Activated naive CD4-positive, alpha-beta T cell treated with anti-CD3 and anti-CD28 coated beads for 36 hours (primary cell): ENCODE results near the gene CEPT1. TPM values are rescaled to one million over a fixed set of nuclear protein-coding genes. Genes with fewer than 3 reads are reported as not detected.

Experiments used
- CTCF ChIA-PET: fragments of 350-600 bp; sonication (Branson Sonifier 250); formaldehyde crosslinking; loops from one replicate; lab custom pipeline; 2021; ENCODE audit warnings: antibody characterized with exemption; lab: Charles Lee
- DNase-seq: peaks from one replicate; pipeline ENCODE4 v3.0.0-alpha.2; 2020
- H3K27ac Mint-ChIP-seq: one replicate; pipeline ENCODE4 v1.8.0; 2021; ENCODE audit warnings: mild to moderate bottlenecking, mixed read lengths
- H3K27me3 Mint-ChIP-seq: one replicate; pipeline ENCODE4 v1.8.0; 2021; ENCODE audit warnings: low read depth, mixed read lengths
- H3K36me3 Mint-ChIP-seq: one replicate; pipeline ENCODE4 v1.8.0; 2021; ENCODE audit warnings: low read depth, mixed read lengths
- H3K4me1 Mint-ChIP-seq: one replicate; pipeline ENCODE4 v1.8.0; 2021; ENCODE audit warnings: low read depth, mixed read lengths
- H3K4me3 Mint-ChIP-seq: one replicate; pipeline ENCODE4 v1.8.0; 2021; ENCODE audit warnings: mild to moderate bottlenecking, moderate library complexity, mixed read lengths
- H3K9me3 Mint-ChIP-seq: one replicate; pipeline ENCODE4 v1.8.0; 2021; ENCODE audit warnings: mixed read lengths
- intact Hi-C: fragments of 100-400 bp; cut with micrococcal nuclease; formaldehyde crosslinking; loops from one replicate; pipeline ENCODE4 v1.15.1; 2023
- total RNA-seq, 2 experiments: library from RNA; stranded (reverse); gene quantifications; one replicate each; pipeline ENCODE4 v1.2.3, GENCODE V29; 2021

CEPT1 gene
- total RNA-seq, 2 experiments from 2014 or later, result 29.0 to 30.3 TPM

DNA sequence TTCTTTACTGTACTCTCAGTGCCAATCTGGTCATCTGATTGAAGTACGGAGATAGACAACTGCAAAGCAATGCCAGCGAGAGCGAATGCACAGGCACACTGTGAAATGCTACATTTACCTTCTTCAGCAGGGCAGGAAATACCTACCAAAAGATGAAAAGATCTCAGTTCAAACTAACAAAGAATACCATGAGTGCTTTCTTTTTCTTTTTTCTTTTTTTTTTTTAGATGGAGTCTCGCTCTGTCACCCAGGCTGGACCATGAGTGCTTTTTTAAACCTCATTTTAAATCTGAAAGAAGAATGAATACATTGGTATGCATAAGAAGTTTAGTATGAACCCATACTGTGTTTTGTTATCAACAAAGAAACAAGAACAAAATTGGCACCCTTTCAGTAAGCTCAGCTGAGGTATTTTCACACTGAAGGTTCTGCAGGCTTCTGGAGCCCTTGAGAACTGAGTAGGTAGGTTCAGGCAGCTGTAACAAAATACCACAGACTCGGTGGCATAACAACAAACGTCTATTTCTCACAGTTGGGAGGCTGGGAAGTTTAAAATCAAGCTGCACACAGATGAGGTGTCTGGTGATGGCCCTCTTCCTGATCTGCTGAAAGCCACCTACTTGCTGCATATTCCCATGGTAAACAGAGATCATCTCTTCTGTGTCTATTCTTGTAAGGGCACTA is 85.8 kb downstream of the CEPT1 start:
- Mint-ChIP-seq H3K4me1 (peaks cover 88% of the 10 kb centered on the region), H3K27ac (peak overlapping the region; percentile 76), H3K27me3 (no peaks in the 10 kb centered on the region), H3K4me3 (peak overlapping the region; percentile 64), H3K36me3 (peaks cover 3% of the 10 kb centered on the region), H3K9me3 (no peaks in the 10 kb centered on the region)
- peak; percentile 34 for DNase-seq
- CTCF ChIA-PET, result interaction anchor here (0.7 to 2.1 kb wide), 11 partner anchors 10 to 195 kb away, joined by 3 to 8 read pairs (median 5); no protein-coding TSS in a partner anchor
- intact Hi-C loops, result loop anchor here (1.0 to 10.0 kb wide), 2 partner anchors 543 to 891 kb away; partner anchors contain the start of gene RBM15

- H3K27me3 Mint-ChIP-seq, result no peaks in the 10 kb centered on the region
- no peak within 1 kb of the TSS for H3K4me3 Mint-ChIP-seq
- H3K4me1 Mint-ChIP-seq, result peaks cover 87% of the 10 kb centered on the region
- peaks cover 4% of the 10 kb centered on the region for H3K36me3 Mint-ChIP-seq
- CTCF ChIA-PET, result interaction anchor here (0.8 to 2.1 kb wide), 9 partner anchors 9 to 196 kb away, joined by 3 to 8 read pairs (median 5); no protein-coding TSS in a partner anchor
- peak within 1 kb of the TSS; percentile 82 for H3K27ac Mint-ChIP-seq
- no peaks in the 10 kb centered on the region for H3K9me3 Mint-ChIP-seq
- DNase-seq, result peak; percentile 19
- intact Hi-C loops, result loop anchor here (10.0 kb wide), 1 partner anchor 893 kb away; the partner anchor contains the start of gene RBM15
These were observed 87.4 kb downstream of the CEPT1 start, which contains the start of gene CHI3L2 for GRCh38 chr1:111227434-111227833. TSS of gene CHI3L2 (plus strand) at chr1:111227713. CDS start at chr1:111227730, 17 bp downstream.

- intact Hi-C loops, result loop anchor here (1.0 to 10.0 kb wide), 2 partner anchors 12 to 893 kb away; partner anchors contain the start of gene RBM15
- peaks cover 4% of the 10 kb centered on the region for H3K36me3 Mint-ChIP-seq
- CTCF ChIA-PET, result interaction anchor here (0.6 to 2.1 kb wide), 12 partner anchors 8 to 527 kb away, joined by 3 to 8 read pairs (median 4); no protein-coding TSS in a partner anchor
- H3K9me3 Mint-ChIP-seq, result no peaks in the 10 kb centered on the region
- peak overlapping the region; percentile 82 for H3K27ac Mint-ChIP-seq
- H3K4me3 Mint-ChIP-seq, result no peak overlapping the region
- H3K4me1 Mint-ChIP-seq, result peaks cover 80% of the 10 kb centered on the region
- DNase-seq, result peak; percentile 29
- H3K27me3 Mint-ChIP-seq, result no peaks in the 10 kb centered on the region
These were observed 88.1 kb downstream of the CEPT1 start for GRCh38 chr1:111227851-111228747.

DNA sequence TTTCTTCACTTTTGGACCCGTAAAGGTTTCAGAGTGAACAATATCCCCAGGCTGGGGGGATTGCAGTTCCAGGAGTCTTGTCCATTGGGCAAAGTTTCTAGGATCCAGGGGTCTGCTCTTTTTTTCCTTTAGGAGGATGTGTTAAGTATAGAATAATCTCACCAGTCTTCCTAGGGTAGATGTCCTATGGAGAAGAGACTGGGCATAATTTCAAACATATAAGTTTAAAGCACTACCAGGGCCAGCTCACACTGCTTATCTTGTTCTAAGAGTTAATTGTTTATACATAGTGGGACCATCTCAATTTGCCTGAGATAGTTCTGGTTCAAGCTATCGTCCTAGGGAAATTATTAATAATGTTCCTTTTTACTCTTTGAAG is 88.7 kb downstream of the CEPT1 start:
- no peak overlapping the region for H3K27ac Mint-ChIP-seq
- no peak for DNase-seq
- H3K4me1 Mint-ChIP-seq, result peaks cover 75% of the 10 kb centered on the region
- H3K9me3 Mint-ChIP-seq, result no peaks in the 10 kb centered on the region
- CTCF ChIA-PET, result interaction anchor here (0.6 to 1.6 kb wide), 8 partner anchors 14 to 526 kb away, joined by 3 to 6 read pairs (median 3); no protein-coding TSS in a partner anchor
- intact Hi-C loops, result loop anchor here (1.0 to 10.0 kb wide), 3 partner anchors 12 to 894 kb away; partner anchors contain the start of gene RBM15
- H3K27me3 Mint-ChIP-seq, result no peaks in the 10 kb centered on the region
- H3K4me3 Mint-ChIP-seq, result peak overlapping the region; percentile 49
- H3K36me3 Mint-ChIP-seq, result peaks cover 4% of the 10 kb centered on the region

GRCh38 chr1:111232134-111232533 is 92.1 kb downstream of the CEPT1 start:
- Mint-ChIP-seq H3K27me3 (no peaks in the 10 kb centered on the region), H3K36me3 (peaks cover 4% of the 10 kb centered on the region), H3K9me3 (no peaks in the 10 kb centered on the region), H3K4me3 (no peak overlapping the region), H3K4me1 (peaks cover 52% of the 10 kb centered on the region), H3K27ac (no peak overlapping the region)
- intact Hi-C loops, result no loop called here
- no peak for DNase-seq
- CTCF ChIA-PET, result interaction anchor here (0.6 to 2.7 kb wide), 7 partner anchors 9 to 168 kb away, joined by 3 to 10 read pairs (median 5); no protein-coding TSS in a partner anchor

DNA sequence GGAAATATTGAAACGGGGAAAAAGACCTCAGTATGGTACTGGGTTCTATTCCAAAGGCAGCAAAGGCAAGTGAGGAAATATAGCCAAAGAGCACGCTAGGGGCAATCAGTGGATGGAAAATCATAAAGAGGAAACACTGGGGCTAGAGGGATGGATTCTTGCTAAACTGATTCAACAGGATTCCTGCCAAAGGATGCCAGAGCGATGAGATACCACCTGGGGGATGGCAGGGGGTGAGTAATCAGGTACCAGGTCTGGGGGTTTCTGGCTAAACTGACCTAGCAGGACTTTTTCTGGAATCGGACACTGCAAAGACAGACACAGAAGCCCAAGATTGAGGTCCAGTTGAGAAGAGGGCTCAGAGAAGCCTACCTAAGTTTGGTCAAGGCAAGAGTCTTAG is 94.2 kb downstream of the CEPT1 start:
- H3K36me3 Mint-ChIP-seq, result peaks cover 4% of the 10 kb centered on the region
- H3K9me3 Mint-ChIP-seq, result no peaks in the 10 kb centered on the region
- intact Hi-C loops, result no loop called here
- H3K27me3 Mint-ChIP-seq, result no peaks in the 10 kb centered on the region
- no peak overlapping the region for H3K27ac Mint-ChIP-seq
- no peak overlapping the region for H3K4me3 Mint-ChIP-seq
- CTCF ChIA-PET, result interaction anchor here (0.7 kb wide), 1 partner anchor 48 kb away, joined by 3 read pairs; no protein-coding TSS in a partner anchor
- no peak for DNase-seq
- H3K4me1 Mint-ChIP-seq, result peaks cover 31% of the 10 kb centered on the region

Other genes with a start within 250 kb of the CEPT1 start
- 10 to 100 TPM; 12.0 to 12.3 TPM for gene LRIF1, start 176.3 kb upstream of the CEPT1 start, total RNA-seq
- 10 to 100 TPM; 27.7 to 31.1 TPM for gene DRAM2, start 130 bp upstream of the CEPT1 start, total RNA-seq
- gene DENND2D, start 60.4 kb downstream of the CEPT1 start, total RNA-seq, result 100 to 1,000 TPM; 210 to 213 TPM
- gene CHI3L2, start 87.5 kb downstream of the CEPT1 start, total RNA-seq, result 1 to 10 TPM; 5.3 to 5.5 TPM
- gene CHIA, start 150.6 kb downstream of the CEPT1 start, total RNA-seq, result not detected